Nephron (organoid): Measurements from ENCODE around the gene CIDEB.

Experiments used
- H3K27ac Mint-ChIP-seq, 3 experiments: 2 replicates each; pipeline ENCODE4 v1.8.0; 2020; ENCODE audit warnings: mixed read lengths in 3 of 3, mild to moderate bottlenecking in 2 of 3, moderate library complexity in 1 of 3
- H3K27me3 Mint-ChIP-seq: 2 replicates; pipeline ENCODE4 v1.8.0; 2021; ENCODE audit warnings: low read depth, mild to moderate bottlenecking, moderate library complexity, mixed read lengths
- H3K36me3 Mint-ChIP-seq: 2 replicates; pipeline ENCODE4 v1.8.0; 2020; ENCODE audit warnings: low read depth, mixed read lengths
- H3K4me1 Mint-ChIP-seq: 2 replicates; pipeline ENCODE4 v1.8.0; 2020; ENCODE audit warnings: mixed read lengths
- H3K4me3 Mint-ChIP-seq, 3 experiments: 2 replicates each; pipeline ENCODE4 v1.8.0; 2020; ENCODE audit warnings: mild to moderate bottlenecking in 3 of 3, mixed read lengths in 3 of 3, moderate library complexity in 2 of 3
- H3K9me3 Mint-ChIP-seq: 2 replicates; pipeline ENCODE4 v1.8.0; 2020; ENCODE audit warnings: mixed read lengths
- CTCF ChIP-seq, 3 experiments: fragments of 200-600 bp; sonication (generic); IDR thresholded peaks; one replicate each; pipeline ENCODE4 v1.5.0; 2021; ENCODE audit warnings: antibody characterized with exemption in 3 of 3; ENCODE audit not compliant: unreplicated experiment in 3 of 3

CIDEB gene

GRCh38 chr14:24323341-24323740 lies 15.6 kb upstream of the CIDEB start:
- Mint-ChIP-seq H3K36me3 (no peaks in the 10 kb centered on the region), H3K27me3 (peaks cover 12% of the 10 kb centered on the region), H3K4me3 (peak overlapping the region in 1 of 3 experiments; percentile 12), H3K9me3 (no peaks in the 10 kb centered on the region), H3K4me1 (no peaks in the 10 kb centered on the region), H3K27ac (no peak overlapping the region)
- no peak for TF ChIP-seq CTCF (IDR thresholded peaks at IDR 0.05; ENCODE audit: unreplicated experiment in 3 of 3)

DNA sequence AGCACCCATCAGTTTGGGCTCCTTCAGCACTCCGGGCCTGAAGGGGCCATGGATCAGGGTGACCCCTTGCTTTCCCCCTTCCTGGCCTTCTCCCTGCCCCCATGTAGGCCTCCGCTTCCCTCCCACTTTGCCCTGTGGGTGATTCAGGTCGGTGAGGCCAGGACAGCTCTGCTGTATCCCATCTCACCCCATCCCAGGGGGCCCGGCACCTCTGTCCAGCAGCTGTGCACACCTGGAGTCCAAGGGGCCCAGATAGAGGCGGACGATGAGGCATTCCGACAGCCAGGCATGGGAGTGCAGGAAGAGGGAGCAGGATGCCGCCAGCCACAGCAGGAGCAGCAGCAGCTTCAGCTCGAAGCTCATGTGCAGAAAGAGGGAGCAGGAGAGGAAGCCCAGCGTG lies 14.9 kb upstream of the CIDEB start:
- peak overlapping the region in 1 of 3 experiments; percentile 38 for H3K27ac Mint-ChIP-seq
- H3K27me3 Mint-ChIP-seq = peaks cover 12% of the 10 kb centered on the region
- TF ChIP-seq CTCF (IDR thresholded peaks at IDR 0.05; ENCODE audit: unreplicated experiment in 3 of 3) = no peak
- H3K4me3 Mint-ChIP-seq = no peak overlapping the region
- H3K4me1 Mint-ChIP-seq = no peaks in the 10 kb centered on the region
- no peaks in the 10 kb centered on the region for H3K36me3 Mint-ChIP-seq
- H3K9me3 Mint-ChIP-seq = no peaks in the 10 kb centered on the region

- TF ChIP-seq CTCF (IDR thresholded peaks at IDR 0.05; ENCODE audit: unreplicated experiment in 3 of 3) = no peak
- Mint-ChIP-seq H3K36me3 (no peaks in the 10 kb centered on the region), H3K9me3 (no peaks in the 10 kb centered on the region), H3K27ac (no peak overlapping the region), H3K27me3 (peaks cover 12% of the 10 kb centered on the region), H3K4me3 (no peak overlapping the region), H3K4me1 (no peaks in the 10 kb centered on the region)
These were observed 13.6 kb upstream of the CIDEB start for GRCh38 chr14:24321212-24321975.

GRCh38 chr14:24317141-24317928 lies 9.6 kb upstream of the CIDEB start:
- TF ChIP-seq CTCF (IDR thresholded peaks at IDR 0.05; ENCODE audit: unreplicated experiment in 3 of 3) = no peak
- H3K27ac Mint-ChIP-seq = no peak overlapping the region
- peaks cover under 1% of the 10 kb centered on the region for H3K36me3 Mint-ChIP-seq
- H3K4me3 Mint-ChIP-seq = no peak overlapping the region
- H3K27me3 Mint-ChIP-seq = peaks cover 12% of the 10 kb centered on the region
- no peaks in the 10 kb centered on the region for H3K4me1 Mint-ChIP-seq
- no peaks in the 10 kb centered on the region for H3K9me3 Mint-ChIP-seq

DNA sequence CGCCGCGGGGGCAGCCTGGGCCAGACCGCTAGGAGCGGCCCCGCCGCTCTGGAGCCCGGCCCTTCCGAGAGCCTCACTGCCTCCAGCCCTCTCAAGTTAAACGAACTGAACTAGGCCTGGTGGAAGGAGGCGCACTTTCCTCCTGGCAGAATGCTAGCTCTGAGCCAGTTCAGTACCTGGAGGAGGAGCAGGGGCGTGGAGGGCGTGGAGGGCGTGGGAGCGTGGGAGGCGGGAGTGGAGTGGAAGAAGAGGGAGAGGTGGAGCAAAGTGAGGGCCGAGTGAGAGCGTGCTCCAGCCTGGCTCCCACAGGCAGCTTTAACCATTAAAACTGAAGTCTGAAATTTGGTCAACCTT lies 8.8 kb upstream of the CIDEB start:
- H3K9me3 Mint-ChIP-seq = no peaks in the 10 kb centered on the region
- no peak for TF ChIP-seq CTCF (IDR thresholded peaks at IDR 0.05; ENCODE audit: unreplicated experiment in 3 of 3)
- H3K4me1 Mint-ChIP-seq = no peaks in the 10 kb centered on the region

More for the DNA sequence above, 8.8 kb upstream of the CIDEB start:
- no peak overlapping the region for H3K4me3 Mint-ChIP-seq
- peaks cover 3% of the 10 kb centered on the region for H3K36me3 Mint-ChIP-seq
- peaks cover 9% of the 10 kb centered on the region for H3K27me3 Mint-ChIP-seq
- H3K27ac Mint-ChIP-seq = no peak overlapping the region
